Natural killer cell (primary cell): Measurements from ENCODE around the gene PCYT1A. TPM values are rescaled to one million over a fixed set of nuclear protein-coding genes. Genes with fewer than 3 reads are reported as not detected.

Experiments used
- ATAC-seq, 3 donors: fragments of 150-1000 bp in 2 of 3; fragments of 200-7000 bp in 1 of 3; cut with Tn5 transposase; 1 replicate in 1 of 3; 2 replicates in 2 of 3; pipeline ENCODE4 v1.10.0; 2021; ENCODE audit warnings: mild to moderate bottlenecking in 2 of 3, moderate library complexity in 2 of 3
- DNase-seq, 2 donors: peaks; one replicate each; pipeline versions ENCODE4 v3.0.0 to v3.0.0-alpha.2; 2013 to 2021; ENCODE audit warnings: mixed read lengths in 1 of 2
- H3K27ac ChIP-seq: one replicate; pipeline ENCODE4 v1.5.1; 2013; ENCODE audit warnings: mild to moderate bottlenecking, low read length
- H3K27me3 ChIP-seq: one replicate; pipeline ENCODE4 v1.6.1; 2013; ENCODE audit warnings: low read length; ENCODE audit not compliant: control insufficient read depth, insufficient read depth
- H3K36me3 ChIP-seq: one replicate; pipeline ENCODE4 v1.6.1; 2013; ENCODE audit warnings: low read length; ENCODE audit not compliant: control insufficient read depth, insufficient read depth
- H3K4me1 ChIP-seq: one replicate; pipeline ENCODE4 v1.6.1; 2013; ENCODE audit warnings: low read length; ENCODE audit not compliant: control insufficient read depth, insufficient read depth
- H3K4me3 ChIP-seq: one replicate; pipeline ENCODE4 v1.5.1; 2013; ENCODE audit warnings: low read length
- H3K9me3 ChIP-seq: one replicate; pipeline ENCODE4 v1.6.1; 2013; ENCODE audit warnings: low read length; ENCODE audit not compliant: control insufficient read depth, insufficient read depth
- H3K27ac Mint-ChIP-seq, 2 donors: one replicate each; pipeline ENCODE4 v1.8.0; 2022; ENCODE audit warnings: mild to moderate bottlenecking in 2 of 2, mixed read lengths in 2 of 2, moderate library complexity in 1 of 2
- H3K27me3 Mint-ChIP-seq, 2 donors: one replicate each; pipeline ENCODE4 v1.8.0; 2022; ENCODE audit warnings: low read depth in 2 of 2, mixed read lengths in 2 of 2
- H3K36me3 Mint-ChIP-seq: one replicate; pipeline ENCODE4 v1.8.0; 2022; ENCODE audit warnings: mixed read lengths
- H3K4me1 Mint-ChIP-seq, 2 donors: one replicate each; pipeline ENCODE4 v1.8.0; 2022; ENCODE audit warnings: mixed read lengths in 2 of 2
- H3K4me3 Mint-ChIP-seq: one replicate; pipeline ENCODE4 v1.8.0; 2022; ENCODE audit warnings: mild to moderate bottlenecking, moderate library complexity, mixed read lengths
- H3K9me3 Mint-ChIP-seq, 2 donors: one replicate each; pipeline ENCODE4 v1.8.0; 2022; ENCODE audit warnings: mixed read lengths in 2 of 2
- WGBS: methylation state at CpG from one replicate; pipeline ENCODE4 v1.1.7; 2013; ENCODE audit warnings: missing lambda C conversion rate; ENCODE audit not compliant: insufficient coverage; 5-methylcytosine and 5-hydroxymethylcytosine counted together
- intact Hi-C: fragments of 100-400 bp; cut with micrococcal nuclease; formaldehyde crosslinking; loops from one replicate; pipeline ENCODE4 v1.14.2; 2022
- total RNA-seq, 4 donors: library from RNA; stranded (reverse); fragments of 120-200 nt in 1 of 4; gene quantifications; one replicate each; pipeline versions ENCODE4 v1.2.3 to v1.2.4, GENCODE V29; 2013 to 2022
- TF ChIP-seq, protein P1 (sequence below): fragments of 200-600 bp; IDR thresholded peaks from one replicate; pipeline ENCODE4 v1.8.0; 2022; ENCODE audit warnings: antibody characterized with exemption

PCYT1A gene
- total RNA-seq, 3 donors from 2014 or later (not counting 1 experiment from before 2014, with no cell fraction given), result 105 to 123 (median 110) TPM

DNA sequence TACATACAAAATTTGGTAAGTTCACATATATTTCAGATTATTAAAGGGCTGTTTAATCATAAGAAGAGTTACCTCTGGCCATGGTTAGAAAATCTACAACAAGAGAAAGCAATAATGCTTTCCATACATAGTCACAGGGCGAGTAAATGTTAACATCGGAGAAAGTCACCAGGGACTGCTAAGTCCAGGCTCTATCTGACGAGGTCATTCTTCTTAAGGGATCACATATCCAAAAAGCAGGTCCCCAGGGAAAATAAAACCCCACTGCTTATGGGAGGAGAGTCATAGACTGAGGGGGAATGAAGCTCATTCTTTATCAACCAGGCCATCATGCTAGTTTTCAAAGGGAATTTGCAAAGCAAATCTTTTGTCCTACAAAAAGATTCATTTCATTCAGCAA is 3.1 kb downstream of the PCYT1A start:
- no peaks in the 10 kb centered on the region for H3K36me3 Mint-ChIP-seq
- intact Hi-C loops, result no loop called here
- no peak for DNase-seq
- 91% methylated on average over 3 of the region's 3 CpGs for WGBS
- Histone ChIP-seq H3K4me1 (peaks cover 19% of the 10 kb centered on the region), H3K9me3 (no peaks in the 10 kb centered on the region), H3K27ac (no peak overlapping the region), H3K4me3 (no peak overlapping the region), H3K27me3 (no peaks in the 10 kb centered on the region), H3K36me3 (no peaks in the 10 kb centered on the region)
- H3K4me1 Mint-ChIP-seq, result peaks cover 52 to 60% of the 10 kb centered on the region in 2 donors
- H3K27me3 Mint-ChIP-seq, result no peaks in the 10 kb centered on the region
- H3K9me3 Mint-ChIP-seq, result no peaks in the 10 kb centered on the region
- TF ChIP-seq, protein P1, sequence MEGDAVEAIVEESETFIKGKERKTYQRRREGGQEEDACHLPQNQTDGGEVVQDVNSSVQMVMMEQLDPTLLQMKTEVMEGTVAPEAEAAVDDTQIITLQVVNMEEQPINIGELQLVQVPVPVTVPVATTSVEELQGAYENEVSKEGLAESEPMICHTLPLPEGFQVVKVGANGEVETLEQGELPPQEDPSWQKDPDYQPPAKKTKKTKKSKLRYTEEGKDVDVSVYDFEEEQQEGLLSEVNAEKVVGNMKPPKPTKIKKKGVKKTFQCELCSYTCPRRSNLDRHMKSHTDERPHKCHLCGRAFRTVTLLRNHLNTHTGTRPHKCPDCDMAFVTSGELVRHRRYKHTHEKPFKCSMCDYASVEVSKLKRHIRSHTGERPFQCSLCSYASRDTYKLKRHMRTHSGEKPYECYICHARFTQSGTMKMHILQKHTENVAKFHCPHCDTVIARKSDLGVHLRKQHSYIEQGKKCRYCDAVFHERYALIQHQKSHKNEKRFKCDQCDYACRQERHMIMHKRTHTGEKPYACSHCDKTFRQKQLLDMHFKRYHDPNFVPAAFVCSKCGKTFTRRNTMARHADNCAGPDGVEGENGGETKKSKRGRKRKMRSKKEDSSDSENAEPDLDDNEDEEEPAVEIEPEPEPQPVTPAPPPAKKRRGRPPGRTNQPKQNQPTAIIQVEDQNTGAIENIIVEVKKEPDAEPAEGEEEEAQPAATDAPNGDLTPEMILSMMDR, result no peak
- ATAC-seq, result no peak
- peak overlapping the region; percentile 17 for H3K4me3 Mint-ChIP-seq
- peak overlapping the region; percentile 72 to 100 for H3K27ac Mint-ChIP-seq

DNA sequence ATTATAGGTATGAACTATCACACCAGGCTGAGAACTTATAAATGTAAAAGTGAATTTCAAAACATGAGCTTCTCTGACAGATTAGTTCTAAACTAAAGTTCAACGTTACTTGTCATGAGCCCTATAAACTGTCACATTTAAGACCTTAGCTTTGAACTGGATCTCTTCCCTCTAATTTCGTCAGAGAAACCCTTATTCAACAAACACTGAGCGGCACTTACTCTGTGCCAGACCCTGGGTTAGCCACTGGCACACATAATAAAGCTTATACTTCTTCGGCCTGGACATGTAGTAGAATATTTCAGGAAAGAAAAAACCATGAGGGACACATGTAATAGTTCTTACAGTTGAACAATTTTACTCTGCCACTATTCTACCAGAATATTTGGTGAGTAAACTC is 5.6 kb downstream of the PCYT1A start:
- TF ChIP-seq, protein P1, result no peak
- Mint-ChIP-seq H3K36me3 (no peaks in the 10 kb centered on the region), H3K4me3 (no peak overlapping the region), H3K9me3 (no peaks in the 10 kb centered on the region), H3K4me1 (peaks cover 43 to 62% of the 10 kb centered on the region in 2 donors), H3K27me3 (no peaks in the 10 kb centered on the region), H3K27ac (peak overlapping the region; percentile 54 to 60)
- Histone ChIP-seq H3K9me3 (no peaks in the 10 kb centered on the region), H3K36me3 (no peaks in the 10 kb centered on the region), H3K27me3 (no peaks in the 10 kb centered on the region), H3K4me3 (no peak overlapping the region), H3K4me1 (peaks cover 11% of the 10 kb centered on the region), H3K27ac (no peak overlapping the region)
- ATAC-seq (no peak), DNase-seq (no peak)
- intact Hi-C loops, result no loop called here
- 95% methylated on average over 3 of the region's 4 CpGs for WGBS

DNA sequence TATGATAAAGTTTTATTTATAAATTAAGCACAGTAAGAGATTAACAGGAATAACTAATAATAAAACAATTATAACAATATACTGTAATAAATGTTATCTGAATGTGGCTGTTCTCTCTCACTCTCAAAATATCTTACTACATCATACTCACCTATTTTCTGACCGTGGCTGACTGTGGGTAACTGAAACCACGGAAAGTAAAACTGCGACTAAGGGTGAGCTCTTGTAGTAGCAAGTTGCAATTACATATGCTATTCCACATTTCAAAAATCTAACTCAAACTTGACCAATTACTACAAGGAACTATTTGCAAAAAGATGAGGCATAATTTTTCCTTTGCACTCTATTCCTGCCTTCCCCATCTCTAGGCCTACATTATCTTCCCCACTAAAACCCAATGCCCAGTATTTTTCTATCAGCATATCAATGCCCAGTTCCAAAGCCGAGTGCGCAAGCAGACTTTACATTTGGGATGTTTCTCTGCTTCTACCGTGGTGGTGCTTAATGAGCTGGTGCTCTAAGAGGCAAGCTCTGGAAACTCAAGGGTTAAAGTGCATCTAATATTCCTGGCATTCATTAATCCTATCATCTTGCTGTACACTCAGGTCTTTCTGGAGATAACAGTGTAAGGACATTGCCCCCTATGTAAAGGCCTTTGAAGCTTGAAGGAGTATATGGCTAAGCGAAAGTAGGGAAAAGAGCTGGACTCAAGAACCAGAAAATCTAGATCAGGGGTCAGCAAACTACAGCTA is 6.7 kb downstream of the PCYT1A start:
- TF ChIP-seq, protein P1, result no peak
- 61% methylated on average over 7 of the region's 7 CpGs for WGBS
- Mint-ChIP-seq H3K9me3 (no peaks in the 10 kb centered on the region), H3K27ac (peak overlapping the region; percentile 10 to 60), H3K27me3 (no peaks in the 10 kb centered on the region), H3K4me1 (peaks cover 32 to 52% of the 10 kb centered on the region in 2 donors), H3K4me3 (no peak overlapping the region), H3K36me3 (no peaks in the 10 kb centered on the region)
- no peak overlapping the region for H3K4me3 ChIP-seq
- no peaks in the 10 kb centered on the region for H3K27me3 ChIP-seq
- DNase-seq (no peak), ATAC-seq (peak in 2 of 3 donors; percentile 38 to 53)
- H3K4me1 ChIP-seq, result peaks cover under 1% of the 10 kb centered on the region
- no peak overlapping the region for H3K27ac ChIP-seq
- no peaks in the 10 kb centered on the region for H3K36me3 ChIP-seq
- intact Hi-C loops, result no loop called here
- no peaks in the 10 kb centered on the region for H3K9me3 ChIP-seq

DNA sequence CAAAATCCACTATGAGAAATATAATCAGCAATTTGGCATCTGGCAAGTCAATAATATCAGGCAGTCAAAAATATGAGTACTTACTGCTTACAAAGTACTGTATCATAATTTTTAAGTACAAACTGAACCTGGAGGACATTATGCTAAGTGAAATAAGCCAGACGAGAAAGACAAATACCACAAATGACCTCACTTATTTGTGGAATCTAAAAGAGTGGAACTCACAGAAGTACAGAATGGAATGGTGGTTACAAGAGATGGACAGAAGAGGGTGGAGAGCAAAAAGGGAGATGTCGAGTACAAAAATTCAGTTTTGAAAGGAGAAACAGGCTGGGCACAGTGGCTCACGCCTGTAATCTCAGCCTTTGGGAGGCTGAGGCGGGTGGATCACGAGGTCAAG is 12.4 kb downstream of the PCYT1A start:
- ATAC-seq, result peak in 1 of 3 donors; percentile 4
- 90% methylated on average over 4 of the region's 5 CpGs for WGBS

More for the DNA sequence above, 12.4 kb downstream of the PCYT1A start:
- TF ChIP-seq, protein P1, result no peak
- H3K4me3 ChIP-seq, result no peak overlapping the region
- Mint-ChIP-seq H3K27ac (peak overlapping the region; percentile 94 to 96), H3K4me3 (peak overlapping the region; percentile 91), H3K36me3 (no peaks in the 10 kb centered on the region), H3K9me3 (no peaks in the 10 kb centered on the region), H3K27me3 (no peaks in the 10 kb centered on the region), H3K4me1 (peaks cover 40 to 52% of the 10 kb centered on the region in 2 donors)
- H3K9me3 ChIP-seq, result no peaks in the 10 kb centered on the region
- peaks cover 7% of the 10 kb centered on the region for H3K36me3 ChIP-seq
- intact Hi-C loops, result no loop called here
- peaks cover 23% of the 10 kb centered on the region for H3K4me1 ChIP-seq
- no peaks in the 10 kb centered on the region for H3K27me3 ChIP-seq
- peak in 1 of 2 donors; percentile 14 for DNase-seq
- H3K27ac ChIP-seq, result peak overlapping the region; percentile 94
